GM12891 (cell line): ENCODE data around the gene EIF2D.

Experiments used
- DNase-seq: peaks from one replicate; pipeline ENCODE4 v3.0.0; 2011; ENCODE audit warnings: low spot score; ENCODE audit not compliant: insufficient read length
- FAIRE-seq: peaks from 2 replicates; lab custom pipeline; 2011; peaks lifted over from hg19 to GRCh38; lab: Jason Lieb, UNC
- PAX5 ChIP-seq: IDR thresholded peaks from 2 replicates; pipeline ENCODE4 v1.6.1; 2011; ENCODE audit warnings: low read length, moderate library complexity, mild to moderate bottlenecking; ENCODE audit not compliant: insufficient read depth, severe bottlenecking
- POLR2A ChIP-seq: IDR thresholded peaks from 2 replicates; pipeline ENCODE4 v1.6.1; 2011; ENCODE audit warnings: low read depth, low read length, control low read depth
- POLR2AphosphoS5 ChIP-seq: IDR thresholded peaks from 2 replicates; pipeline ENCODE4 v1.6.1; 2011; ENCODE audit warnings: low read depth, low read length, control low read depth
- POU2F2 ChIP-seq: IDR thresholded peaks from 2 replicates; pipeline ENCODE4 v1.6.1; 2011; ENCODE audit warnings: low read depth, mild to moderate bottlenecking, control low read depth, low read length, moderate library complexity
- SPI1 ChIP-seq: IDR thresholded peaks from 2 replicates; pipeline ENCODE4 v1.6.1; 2011; ENCODE audit warnings: low read depth, low read length, control low read depth
- TAF1 ChIP-seq: IDR thresholded peaks from 2 replicates; pipeline ENCODE4 v1.6.1; 2011; ENCODE audit warnings: low read depth, low read length, control low read depth

EIF2D gene

DNA sequence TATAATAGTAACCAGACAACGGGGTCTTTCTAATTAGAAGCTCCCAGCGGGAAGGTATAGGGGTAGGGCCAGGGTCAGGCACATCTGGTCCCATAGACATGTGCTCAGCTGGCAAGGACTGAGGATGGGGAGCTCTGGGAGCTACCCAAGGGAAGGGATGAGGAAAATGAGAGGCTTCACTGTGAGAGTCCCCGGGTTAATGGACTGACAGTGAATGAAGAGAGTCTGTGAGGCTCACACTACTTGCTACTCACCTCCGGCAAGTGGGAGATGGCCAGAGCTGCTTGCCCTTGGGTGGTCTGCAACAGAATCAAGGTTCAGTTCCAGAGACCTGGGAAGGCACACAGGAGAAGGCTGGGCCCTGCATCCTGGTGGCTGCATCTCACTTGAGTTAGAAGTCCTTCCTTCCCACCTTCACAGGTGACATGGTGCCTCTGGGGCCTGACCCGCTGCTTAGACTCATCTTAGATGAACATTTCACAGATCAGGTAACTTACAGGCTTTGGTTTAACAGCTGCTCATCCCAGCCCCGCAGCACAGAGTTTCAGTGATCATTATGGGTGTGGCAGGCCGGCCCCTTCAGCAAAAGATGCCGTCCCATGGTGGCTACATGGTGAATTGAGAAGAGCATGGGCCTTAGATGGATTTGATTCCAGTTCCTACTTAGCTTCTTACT is 31.7 kb downstream of the EIF2D start:
- FAIRE-seq = no peak
- no peak for DNase-seq
- TF ChIP-seq SPI1 = no peak

DNA sequence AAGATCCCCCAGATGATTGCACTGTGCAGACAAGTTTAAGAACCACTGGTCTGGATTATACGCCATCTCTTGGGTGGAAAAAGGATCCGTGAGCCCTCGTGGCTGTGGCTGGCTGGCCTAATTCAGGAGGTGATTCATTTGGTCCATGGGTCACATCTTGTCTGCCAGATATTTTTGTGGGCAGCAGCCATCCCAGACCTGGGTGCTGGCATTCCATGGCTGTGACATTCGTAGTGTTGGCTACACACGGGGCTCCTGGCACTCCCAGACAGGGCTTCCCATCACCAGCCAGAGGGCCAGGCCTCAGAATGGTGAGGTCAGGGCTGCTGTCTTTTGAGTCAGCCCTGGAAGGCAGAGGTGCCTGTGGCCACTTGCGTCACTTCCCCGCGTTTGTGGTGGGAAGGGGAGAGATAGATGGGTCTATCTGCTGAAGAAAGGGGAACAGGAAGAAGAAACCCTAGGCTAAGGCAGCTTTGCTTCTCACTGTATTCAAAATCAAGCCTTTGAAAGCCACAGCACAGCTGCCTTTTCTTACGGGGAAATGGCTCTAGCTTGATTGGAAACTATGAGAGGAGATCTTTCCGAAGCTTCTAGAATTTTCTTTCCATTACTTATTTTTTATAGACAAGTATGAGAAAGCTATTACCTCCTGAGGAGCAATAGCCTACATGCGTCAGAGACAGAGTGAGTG is 32.4 kb downstream of the EIF2D start:
- FAIRE-seq = peak; percentile 93
- no peak for DNase-seq
- TF ChIP-seq SPI1 = peak; percentile 96
- 0 out of 2 replicates have a peak, but pooled peaks have one; percentile 35 for TF ChIP-seq TAF1
- peak; percentile 68 for TF ChIP-seq POLR2AphosphoS5
- no peak; the same call in 1 of the 2 replicates for TF ChIP-seq POLR2A
- TF ChIP-seq POU2F2 = peak; percentile 65

DNA sequence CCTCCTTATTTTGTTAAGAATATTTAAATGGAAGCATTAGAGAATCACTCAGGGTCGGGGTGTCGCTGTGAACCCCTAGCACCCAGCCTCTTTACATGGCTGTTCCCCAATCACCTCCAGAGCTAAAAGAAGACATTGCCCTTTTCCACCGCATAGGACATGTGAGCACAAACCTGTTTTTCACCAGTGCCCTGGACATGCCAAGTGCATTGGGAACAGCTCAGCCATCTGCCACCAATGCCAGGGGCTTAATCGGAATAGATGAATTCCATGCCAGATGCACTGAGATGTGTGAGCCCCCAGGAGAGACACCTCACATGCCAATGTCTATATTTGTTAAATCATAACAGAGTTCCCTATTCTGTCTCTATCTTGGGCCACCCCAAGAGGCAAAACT is 33.3 kb downstream of the EIF2D start:
- DNase-seq (no peak), FAIRE-seq (no peak)
- TF ChIP-seq POU2F2 = no peak
- no peak for TF ChIP-seq PAX5
- no peak for TF ChIP-seq SPI1
- no peak for TF ChIP-seq POLR2A
- TF ChIP-seq POLR2AphosphoS5 = no peak
- no peak for TF ChIP-seq TAF1

DNA sequence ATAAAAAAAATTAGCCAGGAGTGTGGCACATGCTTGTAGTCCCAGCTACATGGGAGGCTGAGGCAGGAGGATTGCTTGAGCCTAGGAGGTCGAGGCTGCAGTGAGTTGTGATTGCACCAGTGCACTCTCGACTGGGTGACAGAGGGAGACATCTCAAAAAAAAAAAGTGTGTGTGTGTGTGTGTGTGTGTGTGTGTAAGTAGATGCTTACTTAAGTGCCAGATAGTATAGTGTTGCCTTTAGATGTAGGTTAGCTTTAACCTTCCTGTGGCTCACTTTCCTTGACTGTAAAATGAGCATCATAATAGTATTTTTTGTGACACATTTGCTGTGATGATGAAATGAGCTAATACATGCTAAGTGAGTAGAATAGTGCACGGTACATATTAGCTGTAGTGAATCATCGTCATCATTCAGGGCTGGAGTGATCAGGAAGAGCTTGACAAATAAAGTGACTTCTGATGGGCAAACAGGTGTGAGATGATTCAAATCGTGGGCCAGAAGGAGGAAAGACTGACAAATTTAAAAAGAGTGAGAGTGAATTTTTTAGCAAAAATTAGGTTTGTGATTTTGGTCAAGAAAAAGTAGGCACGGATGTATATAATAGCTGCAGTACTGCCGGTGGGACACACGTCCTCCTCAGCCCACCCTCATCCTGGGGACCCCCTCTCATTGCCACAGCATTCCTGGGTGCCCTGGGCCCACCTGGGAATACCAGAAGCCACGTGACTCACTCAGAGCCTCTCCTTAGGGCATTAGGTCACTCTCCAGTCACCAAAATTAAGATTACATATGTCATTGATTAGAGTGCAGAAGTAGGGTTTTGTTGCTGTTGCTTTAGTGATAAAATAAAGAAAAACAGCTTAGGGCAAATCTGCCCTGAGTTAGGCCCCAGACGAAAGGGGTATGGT is 33.9 kb downstream of the EIF2D start:
- TF ChIP-seq SPI1 (no peak), POLR2A (no peak), PAX5 (no peak), POLR2AphosphoS5 (no peak), TAF1 (no peak), POU2F2 (no peak)
- FAIRE-seq (peak; percentile 47), DNase-seq (no peak)

DNA sequence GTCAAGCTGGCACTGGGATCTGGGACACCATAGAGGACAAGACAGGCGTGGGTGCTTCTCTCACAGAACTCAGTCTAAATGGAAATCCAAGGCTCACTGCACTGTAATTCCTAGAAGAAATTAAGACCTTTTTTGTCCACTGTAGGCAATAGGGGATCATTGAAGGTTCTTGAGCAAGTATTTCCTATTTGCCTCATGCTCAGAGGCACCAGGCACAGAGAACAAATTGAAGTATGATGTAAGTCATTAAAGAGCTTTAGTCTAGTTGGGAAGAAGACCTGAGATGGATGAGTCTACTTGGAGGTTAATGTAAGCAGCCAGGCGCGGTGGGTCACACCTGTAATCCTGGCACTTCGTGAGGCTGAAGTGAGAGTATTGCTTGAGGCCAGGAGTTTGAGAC is 34.6 kb downstream of the EIF2D start:
- DNase-seq = no peak
- TF ChIP-seq TAF1 (no peak), POLR2AphosphoS5 (no peak)
- no peak for FAIRE-seq

DNA sequence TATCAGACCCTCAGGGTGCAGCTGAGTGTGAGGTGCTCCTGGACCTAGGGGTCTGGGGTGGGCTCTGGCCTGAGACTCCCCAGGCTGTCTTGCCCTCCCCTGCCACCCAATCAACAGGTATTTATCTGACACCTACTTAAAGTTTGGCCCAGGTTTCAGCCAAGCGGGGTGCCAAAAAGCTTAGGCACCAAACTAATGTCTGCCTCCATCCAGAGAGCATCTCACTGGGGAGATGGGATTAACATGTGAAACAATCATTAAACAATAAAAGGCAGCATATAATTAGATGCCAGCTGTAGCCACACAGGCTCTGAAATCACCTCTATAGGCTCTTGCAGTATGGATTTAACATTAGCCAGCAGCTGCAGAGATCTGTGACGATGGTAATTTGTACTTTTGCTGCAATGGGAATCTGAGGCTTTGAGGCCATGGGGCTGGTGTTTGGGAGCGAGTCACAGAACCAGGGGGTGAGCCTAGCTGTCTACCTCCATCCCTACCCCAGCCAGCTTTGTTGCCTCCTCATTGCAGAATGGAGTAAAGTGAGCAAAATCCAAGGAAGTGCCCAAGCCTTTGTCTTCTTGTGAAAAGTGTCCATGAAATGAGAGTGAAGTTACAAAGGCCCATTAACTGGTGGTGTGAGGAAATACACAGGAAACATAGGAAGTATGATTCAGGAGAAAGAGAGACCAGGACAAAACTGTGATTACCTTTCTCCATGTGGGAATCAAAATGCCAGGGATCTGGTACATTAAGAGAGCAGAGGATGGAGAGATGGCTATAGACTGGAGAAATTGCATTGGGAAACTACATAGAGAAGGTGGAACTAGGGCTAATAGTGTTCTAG is 36.1 kb downstream of the EIF2D start:
- TF ChIP-seq PAX5 (no peak), SPI1 (no peak), POLR2AphosphoS5 (no peak), POLR2A (no peak), POU2F2 (no peak), TAF1 (no peak)
- DNase-seq = no peak
- FAIRE-seq = no peak

DNA sequence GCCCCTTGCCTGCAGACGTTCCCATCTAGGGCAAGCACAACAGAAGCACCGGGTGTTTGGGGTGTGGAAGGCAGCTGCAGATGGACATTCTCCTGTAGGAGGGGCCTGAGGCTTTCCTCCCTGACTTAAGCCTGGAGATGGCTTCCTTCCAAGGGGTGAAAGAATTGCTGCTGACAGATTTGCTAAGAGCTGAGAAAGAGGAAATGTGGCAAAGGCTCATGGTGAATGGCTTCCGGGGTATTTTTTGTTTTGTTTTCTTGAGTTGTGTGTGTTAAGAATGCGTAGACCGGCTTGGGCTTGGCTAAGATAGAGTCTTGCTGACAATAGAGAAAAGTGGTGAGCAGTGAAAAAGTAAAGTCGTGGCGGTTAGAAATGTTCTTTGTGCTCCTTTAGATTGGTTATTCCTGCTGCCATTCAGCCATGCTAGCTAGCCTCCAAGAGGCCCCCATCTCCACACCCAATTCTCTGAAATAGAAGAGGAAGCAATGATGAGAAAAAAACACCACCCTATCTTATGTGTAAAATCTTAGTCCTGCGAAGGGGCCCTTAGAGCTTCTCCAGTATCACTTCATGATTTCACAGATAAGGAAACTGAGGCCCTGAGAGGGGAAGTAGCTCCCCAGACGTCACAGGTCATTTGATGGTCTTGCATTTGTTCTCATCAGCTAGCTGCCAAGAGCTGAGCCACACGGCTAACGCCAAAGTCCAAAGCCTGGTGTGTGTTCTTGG is 36.9 kb downstream of the EIF2D start:
- TF ChIP-seq TAF1 = no peak
- TF ChIP-seq SPI1 = peak; percentile 86
- DNase-seq (no peak), FAIRE-seq (peak; percentile 43)

DNA sequence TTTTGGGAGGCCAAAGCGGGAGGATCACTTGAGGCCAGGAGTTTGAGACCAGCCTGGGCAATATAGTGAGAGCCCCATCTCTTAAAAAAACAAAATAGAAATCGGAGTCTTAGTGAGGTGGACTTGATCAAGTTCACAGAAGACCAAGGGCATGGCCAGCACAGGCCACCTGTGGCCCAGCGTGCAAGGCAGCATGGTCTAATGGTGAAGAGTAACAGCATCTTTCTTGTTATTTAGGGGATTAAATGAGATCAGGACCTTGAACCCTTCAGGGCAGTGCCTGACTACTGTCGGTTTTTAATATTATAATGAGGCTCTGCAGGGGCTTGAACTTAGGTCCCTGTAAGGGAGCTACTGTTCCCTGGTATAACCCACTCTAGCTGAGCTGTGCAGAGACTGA is 38.5 kb downstream of the EIF2D start:
- no peak for FAIRE-seq
- TF ChIP-seq SPI1 (no peak), TAF1 (no peak), PAX5 (no peak), POLR2A (no peak), POU2F2 (no peak), POLR2AphosphoS5 (no peak)

DNA sequence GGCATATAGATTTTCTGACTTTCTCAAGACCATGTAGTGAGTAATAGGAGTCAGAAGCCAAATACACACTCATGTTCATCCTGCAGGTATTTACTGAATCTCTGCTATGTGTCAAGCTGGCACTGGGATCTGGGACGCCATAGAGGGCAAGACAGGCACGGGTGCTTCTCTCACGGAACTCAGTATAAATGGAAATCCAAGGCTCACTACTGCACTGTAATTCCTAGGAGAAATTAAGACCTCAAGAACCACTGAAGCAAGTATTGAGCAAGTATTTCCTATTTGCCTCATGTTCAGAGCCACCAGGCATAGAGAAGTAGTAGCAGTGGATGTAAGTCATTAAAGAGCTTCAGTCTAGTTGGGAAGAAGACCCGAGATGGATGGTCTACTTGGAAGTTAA is 38.9 kb downstream of the EIF2D start:
- FAIRE-seq = no peak
- no peak for DNase-seq
- TF ChIP-seq PAX5 = no peak
- no peak for TF ChIP-seq POLR2A
- no peak for TF ChIP-seq POLR2AphosphoS5
- TF ChIP-seq POU2F2 = no peak

More for the DNA sequence above, 38.5 kb downstream of the EIF2D start:
- no peak for DNase-seq
